Activated CD4-positive, alpha-beta T cell treated with anti-CD3 and anti-CD28 coated beads, Interleukin-2, amount 50 U/mL, for 48 hours (primary cell): ENCODE results near the gene TMPRSS13.
"Not testable (repeated sequence)": the region's sequence is repeated elsewhere in the genome, so short reads cannot be mapped to it uniquely, and the experiment has no call there.

ENCODE experiments used
- DNase-seq, 2 experiments: peaks; one replicate each; pipeline ENCODE4 v3.0.0-alpha.2; 2020

The TMPRSS13 gene

DNA sequence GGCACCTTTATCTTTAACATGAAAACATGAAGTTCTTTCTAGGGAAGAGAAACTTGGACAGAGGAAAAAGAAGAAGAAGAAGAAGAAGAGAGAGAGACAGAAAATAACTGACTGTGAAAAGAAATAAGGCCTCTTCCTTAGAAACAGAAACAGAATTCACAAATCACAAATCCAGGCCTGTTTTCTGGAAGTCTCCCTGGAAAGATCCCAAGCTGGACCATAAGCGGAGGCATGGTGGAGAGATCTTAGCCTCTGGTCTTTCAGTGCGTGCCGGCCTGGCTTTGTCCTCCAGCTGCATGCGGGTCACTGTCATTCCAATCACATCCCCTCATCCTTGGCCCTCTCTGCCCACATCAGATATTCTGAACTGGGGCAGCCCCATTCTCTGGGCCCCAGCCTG is 59.6 kb downstream of the TMPRSS13 start:
- no peak for DNase-seq

DNA sequence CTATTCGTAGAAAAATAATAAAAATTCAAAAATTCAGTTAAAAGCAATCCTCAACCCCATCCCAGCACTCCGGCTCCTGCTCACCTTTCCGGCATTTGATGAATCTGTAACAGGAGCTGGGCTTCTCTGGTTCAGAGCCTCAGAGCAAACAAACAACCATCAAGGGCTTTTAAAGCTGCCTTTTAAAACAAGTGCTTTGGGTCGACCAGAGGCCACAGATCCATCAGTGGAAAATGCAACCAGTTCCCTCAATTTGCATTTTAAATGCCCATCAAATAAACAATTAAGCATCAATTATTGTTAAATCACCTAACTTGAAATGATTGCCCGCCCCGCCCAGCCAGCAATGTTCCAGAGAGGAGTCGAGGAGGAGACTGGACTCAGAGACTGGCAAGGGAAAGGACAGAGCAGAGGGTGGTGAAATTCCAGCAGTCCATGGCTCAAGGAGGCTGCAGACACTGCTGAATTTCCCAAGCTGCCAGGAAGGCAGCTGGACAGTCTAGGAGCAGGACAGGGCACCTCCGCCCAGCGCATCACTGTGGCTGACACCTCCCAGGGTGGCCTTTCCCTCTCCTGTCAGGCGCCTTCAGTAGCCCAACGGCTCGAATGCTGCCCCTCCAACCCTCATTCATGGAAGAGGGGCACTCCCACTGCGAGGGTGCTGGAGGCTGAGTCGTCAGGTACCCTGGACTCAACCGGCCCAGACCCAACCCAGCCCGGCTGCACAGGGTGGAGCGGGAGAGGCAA is 60.2 kb downstream of the TMPRSS13 start:
- no peak for DNase-seq

DNA sequence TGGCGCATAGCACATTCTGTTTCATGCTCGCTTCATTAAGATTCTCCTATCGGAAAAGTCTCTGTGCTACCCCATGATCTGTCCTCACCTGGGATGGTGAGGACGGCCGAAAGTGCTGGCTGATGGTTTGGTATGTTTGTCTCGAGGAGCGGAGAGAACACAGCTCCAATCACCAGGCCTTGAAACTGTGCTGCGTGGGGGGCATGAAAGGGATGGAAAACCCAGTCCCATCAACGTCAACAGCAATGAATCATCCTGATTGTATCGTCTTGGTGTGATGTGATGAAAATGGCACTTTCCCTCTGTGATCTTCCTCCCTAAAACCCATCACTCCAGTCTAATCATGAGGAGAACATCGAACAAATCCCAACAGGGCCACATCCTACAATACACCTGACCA is 61.1 kb downstream of the TMPRSS13 start:
- DNase-seq, result no peak

DNA sequence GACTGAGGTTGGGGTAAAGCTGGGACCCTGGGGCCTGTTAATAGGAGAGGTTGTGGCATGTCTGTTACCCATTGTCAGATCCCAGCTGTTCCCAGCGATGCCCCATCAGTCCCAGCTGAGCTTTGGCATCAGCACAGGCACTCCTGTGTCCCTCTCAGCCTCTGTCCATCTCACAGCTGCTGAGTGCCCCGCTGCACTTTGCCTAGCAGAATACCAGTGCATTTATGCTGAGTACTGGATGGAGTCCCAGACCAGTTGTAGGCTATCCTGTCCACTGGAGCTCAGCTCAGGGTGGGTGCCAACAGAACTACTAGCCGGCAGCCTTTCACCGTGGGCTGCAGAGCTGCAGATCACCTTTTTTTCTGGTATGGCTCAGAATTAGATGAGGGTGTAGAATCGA is 62.7 kb downstream of the TMPRSS13 start:
- DNase-seq, result no peak

DNA sequence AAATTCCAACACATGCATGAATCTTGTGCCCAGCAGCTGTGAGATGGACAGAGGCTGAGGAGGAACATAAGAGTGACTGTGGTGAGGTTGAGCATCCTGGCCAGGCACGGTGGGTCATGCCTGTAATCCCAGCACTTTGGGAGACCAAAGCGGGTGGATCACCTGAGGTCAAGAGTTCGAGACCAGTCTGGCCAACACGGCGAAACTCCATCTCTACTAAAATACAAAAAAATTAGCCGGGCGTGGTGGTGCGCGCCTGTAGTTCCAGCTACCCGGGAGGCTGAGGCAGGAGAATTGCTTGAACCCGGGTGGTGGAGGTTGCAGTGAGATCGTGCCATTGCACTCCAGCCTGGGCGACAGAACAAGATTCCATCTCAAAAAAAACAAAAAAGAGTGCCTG is 63.7 kb downstream of the TMPRSS13 start:
- DNase-seq, result not testable (repeated sequence)

DNA sequence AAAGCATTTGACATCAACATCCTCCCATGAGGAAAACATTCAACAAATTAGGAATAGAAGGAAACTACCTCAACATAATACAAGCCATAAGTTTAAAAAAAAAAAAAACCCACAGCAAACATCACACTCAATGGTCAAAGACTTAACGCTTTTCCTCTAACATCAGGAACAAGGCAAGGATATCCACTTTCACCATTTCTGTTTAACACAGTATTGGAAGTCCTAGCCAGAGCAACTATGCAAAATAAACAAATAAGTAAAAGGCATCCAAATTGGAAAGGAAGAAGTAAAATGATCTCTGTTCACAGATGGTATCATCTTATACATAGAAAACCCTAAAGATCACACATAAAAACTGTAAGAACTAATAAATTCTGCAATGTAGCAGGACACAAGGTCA is 65.8 kb downstream of the TMPRSS13 start:
- DNase-seq, result no peak

DNA sequence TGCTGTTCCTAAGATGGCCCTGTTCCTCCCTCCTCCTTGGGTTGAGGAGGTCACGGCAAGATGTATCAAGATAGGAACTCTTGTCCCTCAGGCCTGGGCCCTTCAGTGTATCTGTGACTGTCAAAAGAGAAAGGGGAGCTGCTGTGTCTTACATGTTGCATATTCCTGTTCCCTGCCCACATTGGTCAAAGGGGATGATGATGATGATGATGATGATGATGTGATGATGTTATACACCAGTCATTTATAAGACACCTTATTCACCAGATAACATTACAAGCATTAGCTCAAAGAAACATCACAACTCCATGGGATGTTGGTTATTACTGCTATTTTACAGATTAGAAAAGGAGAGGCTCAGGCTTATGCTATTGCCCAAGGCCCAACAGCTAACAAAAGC is 66.4 kb downstream of the TMPRSS13 start:
- DNase-seq, result no peak

DNA sequence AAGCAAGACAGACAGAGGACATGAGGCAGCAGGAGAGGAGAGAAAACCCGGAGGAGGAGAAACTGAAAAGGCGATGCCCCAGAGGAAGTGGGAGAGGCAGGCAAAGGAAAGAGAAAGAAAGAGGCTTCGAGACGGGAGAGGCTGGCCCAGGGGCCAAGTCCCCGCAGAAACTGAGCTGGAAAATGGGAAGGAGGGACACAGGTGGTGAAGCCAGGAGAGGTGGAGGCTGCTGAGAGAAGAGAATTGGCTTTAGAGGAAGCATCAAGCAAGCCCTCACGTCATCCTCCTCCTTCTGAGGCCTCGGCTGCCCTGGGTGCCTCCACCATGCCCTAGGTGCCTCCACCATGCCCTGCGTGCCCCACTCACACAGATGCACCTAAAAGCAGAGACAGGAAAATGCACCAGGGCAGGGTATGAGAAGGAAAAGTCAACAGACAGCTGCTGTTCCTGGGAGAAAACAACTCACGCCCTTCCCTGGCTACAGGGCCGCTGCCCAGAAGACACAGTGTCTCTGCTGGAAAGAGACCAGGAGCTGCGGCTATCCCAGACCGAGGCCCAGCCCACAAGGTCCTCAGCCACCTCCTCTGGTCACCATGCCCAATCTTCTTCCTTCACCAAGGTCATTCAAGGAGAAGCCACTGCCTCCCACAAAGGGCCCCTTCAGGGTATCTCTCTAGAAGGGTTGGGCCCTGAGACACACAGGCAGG is 67.0 kb downstream of the TMPRSS13 start:
- DNase-seq, result no peak

DNA sequence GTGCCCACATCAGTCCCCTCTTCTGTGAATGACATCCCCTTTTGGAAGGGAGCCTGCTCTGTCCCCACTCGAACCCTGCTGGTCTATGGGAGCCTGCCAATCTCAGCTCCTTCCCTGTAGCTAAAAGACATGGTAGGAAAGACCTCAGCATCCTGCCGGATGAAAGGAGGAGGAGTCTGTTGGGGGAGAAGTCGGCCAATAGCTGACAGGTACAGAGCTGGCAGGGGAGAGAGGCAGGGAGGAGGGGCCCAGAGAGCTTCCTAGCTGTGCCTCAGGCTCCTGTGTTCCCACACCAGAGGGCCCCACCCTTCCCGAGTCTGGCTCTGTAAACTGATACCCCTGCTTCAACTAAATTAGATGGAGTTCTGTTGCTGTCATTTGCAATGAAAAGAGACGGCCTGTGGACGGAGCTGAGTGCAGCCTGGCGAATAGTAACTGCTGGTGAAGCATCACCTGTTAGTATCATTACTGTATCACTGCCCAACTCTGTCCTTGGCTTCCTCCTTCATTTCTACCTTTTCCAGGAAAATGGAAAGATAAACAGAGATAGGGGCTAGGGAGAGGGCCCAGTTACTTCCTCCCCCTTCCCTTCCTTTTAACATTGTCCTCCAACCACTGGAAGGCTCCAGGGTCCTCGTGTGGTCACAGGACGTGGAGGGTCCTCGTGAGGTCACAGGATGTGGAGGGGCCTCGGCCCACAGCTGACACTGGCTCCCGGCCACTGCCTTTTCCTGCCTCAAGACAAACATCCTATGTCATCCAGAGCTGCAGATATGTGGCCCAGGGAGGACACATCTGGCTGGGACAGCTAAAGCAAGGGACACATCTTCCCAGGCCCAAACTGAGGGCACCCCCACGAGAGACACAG is 67.8 kb downstream of the TMPRSS13 start:
- DNase-seq, result no peak

DNA sequence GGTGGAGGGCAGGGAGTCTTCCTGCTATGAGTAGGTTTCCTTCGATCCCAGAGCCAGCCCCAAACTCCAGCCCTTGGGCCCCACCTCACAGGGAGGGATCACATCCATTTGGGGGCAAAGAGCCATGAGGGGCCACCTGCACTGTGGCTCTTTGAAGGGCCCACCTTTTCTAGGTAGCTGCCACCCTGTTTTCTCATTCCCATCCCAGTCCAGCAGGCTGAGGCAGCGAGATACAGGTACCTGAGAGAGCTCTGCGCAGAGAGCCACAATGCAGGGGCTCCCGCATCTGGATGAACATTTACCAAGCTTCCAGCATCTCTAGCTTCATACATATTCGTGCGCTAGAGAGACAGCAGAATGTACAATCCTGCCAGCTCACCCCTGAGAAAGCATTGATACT is 69.1 kb downstream of the TMPRSS13 start:
- DNase-seq, result no peak

DNA sequence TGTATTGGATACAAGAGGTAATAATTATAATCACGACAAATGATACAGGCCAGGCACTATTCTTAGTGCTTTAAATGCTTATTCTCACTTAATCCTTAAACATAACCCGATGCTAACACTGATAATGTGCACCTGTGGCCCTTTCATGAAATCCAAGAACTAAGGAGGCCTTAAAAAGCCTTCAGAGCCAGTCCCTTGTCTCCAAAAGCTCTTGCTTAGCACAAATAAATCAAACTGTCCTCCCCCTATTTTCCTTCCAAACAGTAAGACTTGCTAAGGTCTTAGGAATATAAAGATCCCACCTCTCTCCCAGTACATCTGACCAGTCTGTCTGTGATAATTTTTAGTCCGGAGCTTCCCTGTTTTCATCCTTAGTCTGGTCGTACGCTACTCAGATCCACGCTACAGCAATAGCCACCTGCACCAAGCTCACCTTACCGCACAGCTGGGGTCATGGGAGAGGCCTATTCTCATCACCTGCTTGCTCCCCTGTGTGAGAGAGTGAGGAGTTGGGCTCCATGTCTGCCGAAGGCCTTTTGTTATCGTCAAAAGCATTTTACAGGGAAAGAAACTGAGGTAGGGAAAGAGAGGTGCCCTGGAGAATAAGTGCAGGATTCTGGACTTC is 69.6 kb downstream of the TMPRSS13 start:
- no peak for DNase-seq

DNA sequence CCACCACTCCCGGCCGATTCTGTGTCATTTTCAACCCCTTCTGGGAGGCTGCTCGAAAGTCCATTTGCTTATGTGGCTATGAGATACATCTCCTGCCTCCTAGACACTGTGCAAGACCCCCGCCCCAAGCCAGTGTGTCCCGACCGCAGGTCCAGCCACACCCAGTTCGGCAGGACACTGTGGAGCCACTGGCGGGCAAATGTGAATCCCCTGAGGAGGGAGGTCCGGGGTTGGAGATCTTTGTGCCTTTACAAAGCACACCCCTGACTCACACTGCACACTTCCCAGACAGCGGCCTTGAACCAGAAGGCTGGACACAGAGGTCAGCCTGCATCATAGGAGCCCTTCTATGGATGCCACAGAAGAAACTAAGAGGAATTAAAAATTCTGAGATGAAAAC is 70.1 kb downstream of the TMPRSS13 start:
- no peak for DNase-seq

DNA sequence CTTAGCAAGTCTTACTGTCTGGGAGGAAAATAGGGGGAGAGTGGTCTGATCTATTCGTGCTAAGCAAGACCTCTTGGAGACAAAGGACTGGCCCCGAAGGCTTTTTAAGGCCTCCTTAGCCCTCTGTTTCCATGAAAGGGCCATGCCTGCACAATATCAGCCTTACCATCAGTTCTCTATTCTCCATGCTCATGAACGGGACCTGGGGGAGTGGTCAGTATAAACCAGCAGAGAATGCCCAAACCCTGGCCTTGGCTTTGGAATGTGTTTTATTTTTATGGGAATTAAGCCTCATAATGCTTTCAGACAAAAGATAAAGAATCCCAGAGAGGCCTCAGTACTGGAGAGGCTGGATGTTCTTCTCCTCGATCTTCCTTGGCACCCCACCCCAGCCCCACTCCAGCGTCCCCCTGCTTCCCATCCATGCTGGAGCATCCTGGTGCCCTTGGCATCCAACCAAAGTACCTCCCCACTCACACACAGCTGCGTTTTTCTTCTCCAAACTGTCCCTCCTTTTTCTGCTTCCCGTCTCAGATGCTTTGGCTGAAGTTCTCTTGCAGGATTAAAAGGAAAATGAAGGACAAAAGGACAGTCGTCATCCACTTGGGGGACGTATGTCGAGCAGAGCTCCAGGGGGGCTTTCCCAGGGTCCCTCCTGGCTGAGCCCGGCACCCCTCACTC is 71.3 kb downstream of the TMPRSS13 start:
- no peak for DNase-seq

DNA sequence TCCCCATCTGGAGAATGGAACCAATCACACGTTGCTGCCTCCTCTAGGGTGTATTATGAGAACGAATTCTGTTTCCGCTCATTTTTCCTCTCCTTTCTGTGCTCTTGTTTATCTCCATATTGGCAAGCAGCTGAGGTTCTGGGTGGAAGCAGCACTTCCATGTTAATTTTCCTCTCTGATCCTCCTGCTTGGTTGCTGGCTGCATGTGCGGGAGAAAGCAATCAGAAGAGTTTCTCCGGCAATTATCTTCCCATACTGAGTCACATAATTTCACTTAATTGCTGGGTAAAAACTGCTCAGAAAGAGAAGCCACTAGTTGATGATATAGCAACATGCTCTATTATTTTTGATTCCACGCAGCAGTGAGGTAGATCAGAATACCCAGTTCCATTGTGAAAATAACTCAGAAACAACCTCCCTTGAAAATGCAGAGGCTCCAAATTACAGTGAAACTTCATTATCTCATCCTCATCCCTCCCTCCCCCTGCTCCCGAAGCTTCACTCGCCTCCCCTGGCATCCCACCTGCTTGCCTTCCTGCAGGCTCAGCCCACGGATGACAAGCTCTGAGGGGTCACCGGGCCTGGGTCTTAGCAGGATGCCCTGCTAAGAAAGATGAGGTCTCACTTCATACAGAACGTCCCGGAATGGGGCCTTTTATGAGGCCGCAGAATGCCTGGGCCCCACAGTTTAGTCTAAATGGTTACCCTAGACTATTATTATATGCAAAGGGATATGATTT is 73.1 kb downstream of the TMPRSS13 start:
- DNase-seq, result no peak

DNA sequence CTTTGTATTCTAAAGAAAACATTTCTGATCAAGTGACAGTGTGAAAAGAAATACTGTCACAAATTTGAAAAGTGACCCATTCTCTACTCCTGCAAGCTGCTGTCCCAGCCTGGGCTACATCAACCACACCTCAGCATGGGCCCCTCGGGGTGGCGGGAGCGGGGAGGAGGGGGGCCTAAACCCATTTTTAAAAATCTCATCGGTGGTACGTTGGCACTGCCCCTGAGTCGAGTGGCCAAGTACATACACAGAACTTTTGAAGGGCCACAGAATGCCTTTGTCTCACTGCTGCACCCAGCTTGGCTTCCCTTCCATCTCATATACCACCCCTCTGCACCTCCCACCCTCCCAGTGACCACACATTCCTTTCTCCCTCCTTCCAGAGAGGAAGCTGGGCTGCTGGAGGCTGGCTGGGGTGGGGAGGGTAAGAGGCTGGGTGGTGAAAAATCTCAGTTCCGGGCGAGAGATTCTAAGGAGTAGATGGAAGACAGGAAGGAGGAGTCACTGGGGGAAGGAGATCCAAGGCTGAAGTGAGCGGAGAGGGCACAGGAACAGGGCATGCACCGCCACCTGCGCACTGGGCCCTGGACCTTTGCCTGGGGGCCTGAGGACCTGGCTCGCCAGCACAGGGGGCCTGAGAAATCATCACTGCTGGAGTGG is 73.9 kb downstream of the TMPRSS13 start:
- no peak for DNase-seq

DNA sequence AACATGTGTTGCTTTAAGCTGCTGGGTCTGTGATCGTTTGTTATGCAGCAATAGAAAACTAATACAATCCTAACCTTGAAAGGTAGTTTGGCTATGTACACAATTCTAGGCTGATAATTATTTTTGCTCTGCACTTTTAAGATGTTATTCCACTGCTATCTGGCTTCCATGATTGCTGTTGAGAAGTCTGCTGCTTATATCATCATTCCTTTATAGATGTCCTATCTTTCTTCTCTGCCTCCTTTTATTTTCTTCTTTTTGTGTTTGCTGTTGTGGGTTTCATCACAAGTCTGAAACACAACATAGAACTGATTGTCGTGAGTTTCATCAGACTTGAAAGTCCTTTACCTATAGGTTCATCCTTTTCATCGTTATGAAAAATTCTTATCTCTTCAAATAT is 76.9 kb downstream of the TMPRSS13 start:
- DNase-seq, result no peak

DNA sequence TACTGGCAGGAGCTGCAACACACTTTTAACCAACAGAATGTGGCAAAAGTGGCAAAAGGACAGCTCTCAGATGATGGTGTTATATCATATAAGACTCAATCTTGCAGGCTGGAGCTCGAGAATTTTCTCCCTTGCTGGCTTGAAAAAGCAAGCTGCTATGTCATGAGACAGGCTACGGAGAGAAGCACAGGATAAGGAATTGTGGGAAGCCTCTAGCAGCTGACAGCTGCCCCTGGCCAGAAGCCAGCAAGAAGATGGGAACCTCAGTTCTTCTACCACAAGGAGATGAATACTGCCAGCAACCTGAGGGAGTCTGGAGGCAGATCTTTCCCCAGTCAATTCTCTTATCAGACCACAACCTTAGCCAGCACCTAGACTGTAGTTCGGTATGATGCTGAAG is 77.3 kb downstream of the TMPRSS13 start:
- no peak for DNase-seq

DNA sequence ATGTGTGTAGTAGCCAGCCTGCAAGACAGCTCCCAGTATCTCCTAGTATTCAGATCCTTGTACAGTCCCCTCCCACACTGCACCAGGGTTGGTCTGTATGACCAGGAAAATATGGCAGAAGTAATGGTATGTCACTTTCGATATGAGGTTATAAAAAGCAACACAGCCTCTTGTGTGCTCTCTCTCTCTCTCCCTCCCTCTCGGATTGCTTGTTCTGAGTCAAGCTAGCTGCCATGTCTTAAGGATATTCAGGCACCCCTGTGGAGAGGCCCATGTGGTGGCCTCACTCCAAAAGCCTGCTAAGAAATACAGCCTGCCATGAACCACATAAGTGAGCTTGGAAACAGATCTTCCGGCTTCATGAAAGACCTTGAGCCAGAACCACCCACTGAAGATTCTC is 78.1 kb downstream of the TMPRSS13 start:
- no peak for DNase-seq
